K562 (cell line): ENCODE results near the gene SLC26A2. TPM values are rescaled to one million over a fixed set of nuclear protein-coding genes. Genes with fewer than 3 reads are reported as not detected.
"Not testable (repeated sequence)": the region's sequence is repeated elsewhere in the genome, so short reads cannot be mapped to it uniquely, and the experiment has no call there.

Source experiments
- ATAC-seq: fragments of 200-7000 bp; cut with Tn5 transposase; 3 replicates; pipeline ENCODE4 v1.9.1; 2020; ENCODE audit warnings: moderate library complexity
- BruUV-seq: library from RNA; stranded (reverse); fragments of 400-500 nt; replicated peaks from 2 replicates; lab custom pipeline; 2021; lab: Mats Ljungman, UMichigan
- CTCF ChIA-PET: fragments of 300-600 bp; formaldehyde crosslinking; extraction: SDS; loops from one replicate; lab custom pipeline; 2021; ENCODE audit warnings: low intra/inter-chr PET ratio; lab: Yijun Ruan, JAX
- POLR2A ChIA-PET: fragments of 300-600, 350-650 bp; sonication (Branson Sonifier 250); formaldehyde crosslinking; extraction: SDS; loops from one replicate; lab custom pipeline; 2021; ENCODE audit warnings: antibody characterized with exemption, inconsistent platforms; lab: Yijun Ruan, JAX
- DNase-seq, 4 experiments: peaks; one replicate each; pipeline versions ENCODE4 v3.0.0 to v3.0.0-alpha.2; 2011 to 2018; ENCODE audit warnings: low spot score in 3 of 4, mixed read lengths in 3 of 4; ENCODE audit errors: extremely low read depth in 1 of 4
- FAIRE-seq: peaks from 2 replicates; lab custom pipeline; 2011; peaks lifted over from hg19 to GRCh38; lab: Jason Lieb, UNC
- H2AFZ ChIP-seq: 2 replicates; pipeline ENCODE4 v1.6.0; 2011; ENCODE audit warnings: low read depth, low read length, control low read depth, inconsistent platforms
- H3K27ac ChIP-seq: fragments of 200-600 bp; 3 replicates; pipeline ENCODE4 v1.8.0; 2011; ENCODE audit warnings: low read depth, mild to moderate bottlenecking, control low read depth, inconsistent platforms, low read length, moderate library complexity, mixed read lengths; ENCODE audit errors: extremely low read depth
- H3K27me3 ChIP-seq, 2 experiments: fragments of 300-600 bp in 1 of 2; 2 replicates in 1 of 2; 3 replicates in 1 of 2; pipeline versions ENCODE4 v1.6.0 to v1.8.0; 2011; ENCODE audit warnings: inconsistent platforms in 2 of 2, low read length in 2 of 2, mild to moderate bottlenecking in 1 of 2, mixed read lengths in 1 of 2, moderate library complexity in 1 of 2; ENCODE audit not compliant: control insufficient read depth in 2 of 2, insufficient read depth in 2 of 2
- H3K36me3 ChIP-seq: fragments of 300-600 bp; 3 replicates; pipeline ENCODE4 v1.8.0; 2011; ENCODE audit warnings: mild to moderate bottlenecking, low read length, inconsistent platforms; ENCODE audit not compliant: control insufficient read depth, insufficient read depth
- H3K4me1 ChIP-seq, 2 experiments: fragments of 200-600 bp in 1 of 2; replicated peaks in 1 of 2; 2 replicates in 1 of 2; 3 replicates in 1 of 2; pipeline versions ENCODE4 v1.5.1 to v1.8.0; 2011; ENCODE audit warnings: inconsistent platforms in 2 of 2, low read length in 2 of 2, mild to moderate bottlenecking in 1 of 2, mixed read lengths in 1 of 2, moderate library complexity in 1 of 2; ENCODE audit not compliant: control insufficient read depth in 2 of 2, insufficient read depth in 2 of 2
- H3K4me2 ChIP-seq: 2 replicates; pipeline ENCODE4 v1.6.1; 2011; ENCODE audit warnings: low read length, control low read depth, inconsistent platforms, mixed read lengths; ENCODE audit not compliant: insufficient read depth
- H3K4me3 ChIP-seq: fragments of 200-600 bp; sonication (generic), shearing (Covaris generic); 2 replicates; pipeline ENCODE4 v1.5.1; 2016; ENCODE audit warnings: control low read depth, inconsistent platforms
- H3K79me2 ChIP-seq: fragments of 200-600 bp; 3 replicates; pipeline ENCODE4 v1.8.0; 2011; ENCODE audit warnings: low read length, inconsistent platforms; ENCODE audit not compliant: control insufficient read depth, insufficient read depth
- H3K9ac ChIP-seq, 2 experiments: 2 replicates each; pipeline versions ENCODE4 v1.6.0 to v1.6.1; 2011; ENCODE audit warnings: low read depth in 2 of 2, low read length in 2 of 2, control low read depth in 1 of 2, inconsistent platforms in 1 of 2, mild to moderate bottlenecking in 1 of 2, mixed read lengths in 1 of 2; ENCODE audit not compliant: insufficient read depth in 1 of 2
- H3K9me1 ChIP-seq: one replicate; pipeline ENCODE4 v1.6.0; 2011; ENCODE audit warnings: inconsistent platforms, mild to moderate bottlenecking, low read length, moderate library complexity; ENCODE audit not compliant: control insufficient read depth, insufficient read depth
- H3K9me3 ChIP-seq: replicated peaks from 2 replicates; pipeline ENCODE4 v1.5.1; 2011; ENCODE audit warnings: low read depth, low read length, inconsistent platforms; ENCODE audit not compliant: control insufficient read depth, insufficient read depth
- H4K20me1 ChIP-seq: replicated peaks from 2 replicates; pipeline ENCODE4 v1.6.1; 2011; ENCODE audit warnings: low read length, inconsistent platforms, mixed read lengths; ENCODE audit not compliant: control insufficient read depth, insufficient read depth
- ARID1B ChIP-seq: fragments of 450-650 bp; IDR thresholded peaks from 2 replicates; pipeline ENCODE4 v1.6.1; 2016; ENCODE audit warnings: antibody characterized with exemption, mild to moderate bottlenecking, inconsistent platforms
- CBFA2T2 ChIP-seq: fragments of 450-650 bp; conservative IDR thresholded peaks from 2 replicates; pipeline ENCODE4 v1.6.1; 2017; ENCODE audit warnings: mild to moderate bottlenecking
- CBFA2T3 ChIP-seq: fragments of 450-650 bp; IDR thresholded peaks from 2 replicates; pipeline ENCODE4 v1.6.1; 2017
- CTBP1 ChIP-seq: fragments of 450-650 bp; IDR thresholded peaks from 2 replicates; pipeline ENCODE4 v1.6.1; 2016; ENCODE audit warnings: borderline replicate concordance
- DPF2 ChIP-seq: fragments of 450-650 bp; IDR thresholded peaks from 2 replicates; pipeline ENCODE4 v1.6.1; 2016
- GABPA ChIP-seq: fragments of 200-800 bp; sonication (Bioruptor generic); conservative IDR thresholded peaks from 2 replicates; pipeline ENCODE4 v1.6.1; 2016; ENCODE audit warnings: low read depth, missing genetic modification characterization, missing compliant biosample characterization
- GATA2 ChIP-seq: sonication (generic); formaldehyde crosslinking; IDR thresholded peaks from 2 replicates; pipeline ENCODE4 v1.4.0; 2020; ENCODE audit warnings: mild to moderate bottlenecking, missing genetic modification reagents
- HDAC1 ChIP-seq, 2 experiments: fragments of 450-650 bp; IDR thresholded peaks; 2 replicates each; pipeline ENCODE4 v1.6.1; 2016 to 2017; ENCODE audit warnings: inconsistent platforms in 1 of 2, mild to moderate bottlenecking in 1 of 2, moderate library complexity in 1 of 2
- KAT7 ChIP-seq: sonication (generic); formaldehyde crosslinking; IDR thresholded peaks from 2 replicates; pipeline ENCODE4 v1.8.0; 2022; ENCODE audit warnings: missing genetic modification reagents, mild to moderate bottlenecking, borderline replicate concordance
- LCOR ChIP-seq: sonication (generic); formaldehyde crosslinking; IDR thresholded peaks from 2 replicates; pipeline ENCODE4 v1.8.0; 2022; ENCODE audit warnings: mild to moderate bottlenecking, missing genetic modification reagents
- LEF1 ChIP-seq: fragments of 450-650 bp; IDR thresholded peaks from 2 replicates; pipeline ENCODE4 v1.6.1; 2016; ENCODE audit warnings: mild to moderate bottlenecking
- MTA2 ChIP-seq: fragments of 450-650 bp; IDR thresholded peaks from 2 replicates; pipeline ENCODE4 v1.6.1; 2016; ENCODE audit warnings: low read depth
- NCOR1 ChIP-seq: fragments of 450-650 bp; IDR thresholded peaks from 2 replicates; pipeline ENCODE4 v1.6.1; 2016; ENCODE audit warnings: mild to moderate bottlenecking, moderate library complexity
- NFIC ChIP-seq: fragments of 450-650 bp; IDR thresholded peaks from 2 replicates; pipeline ENCODE4 v1.6.1; 2017; ENCODE audit warnings: mild to moderate bottlenecking, inconsistent platforms
- SMAD4 ChIP-seq: fragments of 250-450 bp; sonication (Bioruptor Pico); conservative IDR thresholded peaks from 2 replicates; pipeline ENCODE4 v1.8.0; 2021; ENCODE audit warnings: inconsistent platforms, mild to moderate bottlenecking, moderate library complexity
- SPI1 ChIP-seq: IDR thresholded peaks from 2 replicates; pipeline ENCODE4 v1.6.1; 2011; ENCODE audit warnings: low read depth, low read length, control low read depth, borderline replicate concordance
- TAL1 ChIP-seq: fragments of 450-650 bp; IDR thresholded peaks from 2 replicates; pipeline ENCODE4 v1.6.1; 2016; ENCODE audit warnings: mild to moderate bottlenecking
- VEZF1 ChIP-seq: fragments of 200-800 bp; sonication (Bioruptor generic); IDR thresholded peaks from 2 replicates; pipeline ENCODE4 v1.6.1; 2017; ENCODE audit warnings: missing genetic modification characterization, missing compliant biosample characterization
- ZBTB1 ChIP-seq: sonication (generic); formaldehyde crosslinking; IDR thresholded peaks from 2 replicates; pipeline ENCODE4 v1.8.1; 2023; ENCODE audit warnings: missing genetic modification reagents, low read depth, mild to moderate bottlenecking, borderline replicate concordance
- ZEB2 ChIP-seq: fragments of 450-650 bp; IDR thresholded peaks from 2 replicates; pipeline ENCODE4 v1.6.1; 2016
- ZFX ChIP-seq: sonication (generic); formaldehyde crosslinking; IDR thresholded peaks from 2 replicates; pipeline ENCODE4 v1.8.0; 2022; ENCODE audit warnings: mild to moderate bottlenecking, missing genetic modification reagents, moderate library complexity
- ZNF395 ChIP-seq: fragments of 200-800 bp; sonication (Bioruptor generic); IDR thresholded peaks from 2 replicates; pipeline ENCODE4 v1.6.1; 2017; ENCODE audit warnings: missing genetic modification characterization, missing compliant biosample characterization
- ZNF589 ChIP-seq: fragments of 200-800 bp; sonication (Bioruptor generic); IDR thresholded peaks from 2 replicates; pipeline ENCODE4 v1.6.1; 2016; ENCODE audit warnings: low read depth, missing genetic modification characterization, missing compliant biosample characterization
- WGBS: fragments of 100-300 bp; shearing (Covaris generic); methylation state at CpG from one replicate; pipeline ENCODE4 v1.1.6; 2016; ENCODE audit warnings: low coverage, mixed read lengths; ENCODE audit not compliant: insufficient coverage; ENCODE audit errors: missing lambda C conversion rate; 5-methylcytosine and 5-hydroxymethylcytosine counted together
- in situ Hi-C: fragments of 300-500 bp; cut with MboI; formaldehyde crosslinking; loops from 4 replicates; pipeline ENCODE4 v1.15.0; 2018; ENCODE audit warnings: inconsistent platforms, mixed read lengths
- intact Hi-C: fragments of 100-400 bp; cut with micrococcal nuclease; formaldehyde crosslinking; loops from 2 replicates; pipeline ENCODE4 v1.14.2; 2022
- polyA plus RNA-seq, 8 experiments: library from polyadenylated mRNA; depleted of rRNA in 4 of 8; stranded (reverse) in 5 of 8; unstranded in 3 of 8; fragments of >200 nt; fragmentation: Nextera tagmentation in 2 of 8; fragmentation: Illumina TruSeq in 1 of 8; extraction: Ambion mirVana in 2 of 8; extraction: Trizol in 1 of 8; gene quantifications; 2 replicates each; pipeline versions ENCODE4 v1.2.1 to v1.2.3, GENCODE V29; 2011 to 2014; ENCODE audit warnings: inconsistent platforms in 1 of 8, missing spikeins in 1 of 8
- total RNA-seq, 7 experiments: library from RNA; depleted of rRNA in 6 of 7; stranded (reverse); fragments of >200 nt in 6 of 7; fragmentation: Illumina TruSeq in 2 of 7; extraction: Trizol in 2 of 7; gene quantifications; 2 replicates each; pipeline versions ENCODE4 v1.2.1 to v1.2.3, GENCODE V29; 2011 to 2021; ENCODE audit warnings: low replicate concordance in 1 of 7

Gene SLC26A2
- total and polyA plus RNA-seq, 9 of the 15 experiments (the other 6 are each of a cell fraction or from before 2014, with no cell fraction given): 1.1 to 6.3 (median 3.6) TPM

GRCh38 chr5:149942741-149943169 lies 17.8 kb upstream of the SLC26A2 start:
- intact Hi-C loops, BruUV-seq, H3K9me1 ChIP-seq, H3K79me2 ChIP-seq, H3K9me3 ChIP-seq, POLR2A ChIA-PET, CTCF ChIA-PET, H3K9ac ChIP-seq, H3K4me3 ChIP-seq, H3K36me3 ChIP-seq, H4K20me1 ChIP-seq, in situ Hi-C loops, ATAC-seq, H3K27me3 ChIP-seq: not testable (repeated sequence)
- peak overlapping the region; percentile 70; the same call in 1 of the 2 replicates for H2AFZ ChIP-seq
- peak in 1 of 4 experiments; percentile 40 for DNase-seq
- peak; percentile 15 for FAIRE-seq
- WGBS: 0% methylated on average over 4 of the region's 4 CpGs
- peak overlapping the region; percentile 40 for H3K4me2 ChIP-seq
- peak overlapping the region; percentile 39; the same call in 2 of the 3 replicates for H3K27ac ChIP-seq
- H3K4me1 ChIP-seq: peaks cover 29 to 50% of the 10 kb centered on the region in 2 experiments
- TF ChIP-seq VEZF1: 0 out of 2 replicates have a peak, but pooled peaks have one; percentile 14
- peak; percentile 64 for TF ChIP-seq ARID1B
- 0 out of 2 replicates have a peak, but pooled peaks have one; percentile 11 for TF ChIP-seq NFIC
- 0 out of 4 replicates have a peak, but pooled peaks of 1 of the 2 experiments have one; percentile 28 for TF ChIP-seq HDAC1 (IDR thresholded peaks at IDR 0.05)
- TF ChIP-seq NCOR1: peak; percentile 51
- TF ChIP-seq GATA2 (CRISPR knock-in tag): peak; percentile 48
- 0 out of 2 replicates have a peak, but pooled peaks have one; percentile 14 for TF ChIP-seq ZEB2
- 0 out of 2 replicates have a peak, but pooled peaks have one; percentile 68 for TF ChIP-seq SMAD4 (CRISPR knock-in tag)
- TF ChIP-seq SPI1: peak; percentile 47; the same call in 1 of the 2 replicates
- TF ChIP-seq CBFA2T2: peak; percentile 44
- TF ChIP-seq GABPA: 0 out of 2 replicates have a peak, but pooled peaks have one; percentile 17
- TF ChIP-seq CBFA2T3: peak; percentile 67
- TF ChIP-seq KAT7: 0 out of 2 replicates have a peak, but pooled peaks have one; percentile 45
- peak; percentile 57; the same call in 1 of the 2 replicates for TF ChIP-seq CTBP1
- TF ChIP-seq LEF1: peak; percentile 58; the same call in 1 of the 2 replicates
- peak; percentile 16; the same call in 1 of the 2 replicates for TF ChIP-seq MTA2
- 0 out of 2 replicates have a peak, but pooled peaks have one; percentile 33 for TF ChIP-seq ZBTB1 (CRISPR knock-in tag)
- 0 out of 2 replicates have a peak, but pooled peaks have one; percentile 56 for TF ChIP-seq ZNF395 (CRISPR knock-in tag)
- TF ChIP-seq ZNF589 (CRISPR knock-in tag): peak; percentile 52; the same call in 1 of the 2 replicates
- TF ChIP-seq ZFX: peak; percentile 27; the same call in 1 of the 2 replicates
- TF ChIP-seq TAL1: peak; percentile 38; the same call in 1 of the 2 replicates
- TF ChIP-seq DPF2: peak; percentile 62; the same call in 1 of the 2 replicates
- 0 out of 2 replicates have a peak, but pooled peaks have one; percentile 32 for TF ChIP-seq LCOR (CRISPR knock-in tag)
